ENCODE results near the gene SOWAHD.
A peak's percentile ranks its signal among the peaks of the same experiment; 100 is the strongest.

DNA sequence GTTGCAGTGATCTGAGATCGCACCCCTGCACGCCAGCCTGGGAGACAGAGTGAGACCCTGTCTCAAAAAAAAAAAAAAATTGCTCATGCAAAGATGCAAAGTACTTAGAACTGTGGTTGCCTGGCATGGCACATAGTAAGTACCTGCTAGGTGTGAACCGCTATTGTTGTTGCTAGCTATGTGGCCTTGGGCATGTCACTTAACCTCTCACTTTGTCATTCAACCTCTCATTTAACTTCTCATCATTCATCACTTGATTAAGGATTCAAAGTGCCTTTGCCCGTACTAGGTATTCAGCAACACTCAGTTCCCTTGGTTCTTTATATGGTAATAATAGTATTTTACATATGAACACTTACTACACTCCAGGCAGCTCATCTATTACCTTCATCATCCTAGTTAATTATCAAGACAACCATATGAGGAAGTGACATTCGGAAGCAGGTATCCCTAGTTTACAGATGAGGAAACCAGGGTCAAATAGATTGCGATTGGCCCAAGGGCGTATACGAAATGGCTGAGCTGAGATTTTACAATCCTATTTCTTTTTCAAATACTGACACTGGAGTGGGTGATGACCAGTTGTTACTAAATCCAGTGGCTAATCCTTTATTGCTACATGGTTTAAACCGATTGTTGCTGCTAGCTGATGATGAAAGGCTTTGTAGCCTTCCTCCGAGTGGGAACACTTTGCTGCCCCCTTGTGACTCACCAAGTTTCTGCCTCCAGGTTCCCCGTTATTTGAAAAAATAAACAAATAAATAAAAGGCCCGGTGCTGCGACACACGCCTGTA is 28.8 kb upstream of the SOWAHD start:
- TF ChIP-seq, protein P1, sequence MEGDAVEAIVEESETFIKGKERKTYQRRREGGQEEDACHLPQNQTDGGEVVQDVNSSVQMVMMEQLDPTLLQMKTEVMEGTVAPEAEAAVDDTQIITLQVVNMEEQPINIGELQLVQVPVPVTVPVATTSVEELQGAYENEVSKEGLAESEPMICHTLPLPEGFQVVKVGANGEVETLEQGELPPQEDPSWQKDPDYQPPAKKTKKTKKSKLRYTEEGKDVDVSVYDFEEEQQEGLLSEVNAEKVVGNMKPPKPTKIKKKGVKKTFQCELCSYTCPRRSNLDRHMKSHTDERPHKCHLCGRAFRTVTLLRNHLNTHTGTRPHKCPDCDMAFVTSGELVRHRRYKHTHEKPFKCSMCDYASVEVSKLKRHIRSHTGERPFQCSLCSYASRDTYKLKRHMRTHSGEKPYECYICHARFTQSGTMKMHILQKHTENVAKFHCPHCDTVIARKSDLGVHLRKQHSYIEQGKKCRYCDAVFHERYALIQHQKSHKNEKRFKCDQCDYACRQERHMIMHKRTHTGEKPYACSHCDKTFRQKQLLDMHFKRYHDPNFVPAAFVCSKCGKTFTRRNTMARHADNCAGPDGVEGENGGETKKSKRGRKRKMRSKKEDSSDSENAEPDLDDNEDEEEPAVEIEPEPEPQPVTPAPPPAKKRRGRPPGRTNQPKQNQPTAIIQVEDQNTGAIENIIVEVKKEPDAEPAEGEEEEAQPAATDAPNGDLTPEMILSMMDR (conservative IDR thresholded peaks at IDR 0.05; ENCODE audit: low read depth in 2 of 2), result peak; percentile 64 to 69
- TF ChIP-seq EZH2 (IDR thresholded peaks at IDR 0.05; ENCODE audit: low read depth, unreplicated experiment), result no peak
- TF ChIP-seq, protein P2, sequence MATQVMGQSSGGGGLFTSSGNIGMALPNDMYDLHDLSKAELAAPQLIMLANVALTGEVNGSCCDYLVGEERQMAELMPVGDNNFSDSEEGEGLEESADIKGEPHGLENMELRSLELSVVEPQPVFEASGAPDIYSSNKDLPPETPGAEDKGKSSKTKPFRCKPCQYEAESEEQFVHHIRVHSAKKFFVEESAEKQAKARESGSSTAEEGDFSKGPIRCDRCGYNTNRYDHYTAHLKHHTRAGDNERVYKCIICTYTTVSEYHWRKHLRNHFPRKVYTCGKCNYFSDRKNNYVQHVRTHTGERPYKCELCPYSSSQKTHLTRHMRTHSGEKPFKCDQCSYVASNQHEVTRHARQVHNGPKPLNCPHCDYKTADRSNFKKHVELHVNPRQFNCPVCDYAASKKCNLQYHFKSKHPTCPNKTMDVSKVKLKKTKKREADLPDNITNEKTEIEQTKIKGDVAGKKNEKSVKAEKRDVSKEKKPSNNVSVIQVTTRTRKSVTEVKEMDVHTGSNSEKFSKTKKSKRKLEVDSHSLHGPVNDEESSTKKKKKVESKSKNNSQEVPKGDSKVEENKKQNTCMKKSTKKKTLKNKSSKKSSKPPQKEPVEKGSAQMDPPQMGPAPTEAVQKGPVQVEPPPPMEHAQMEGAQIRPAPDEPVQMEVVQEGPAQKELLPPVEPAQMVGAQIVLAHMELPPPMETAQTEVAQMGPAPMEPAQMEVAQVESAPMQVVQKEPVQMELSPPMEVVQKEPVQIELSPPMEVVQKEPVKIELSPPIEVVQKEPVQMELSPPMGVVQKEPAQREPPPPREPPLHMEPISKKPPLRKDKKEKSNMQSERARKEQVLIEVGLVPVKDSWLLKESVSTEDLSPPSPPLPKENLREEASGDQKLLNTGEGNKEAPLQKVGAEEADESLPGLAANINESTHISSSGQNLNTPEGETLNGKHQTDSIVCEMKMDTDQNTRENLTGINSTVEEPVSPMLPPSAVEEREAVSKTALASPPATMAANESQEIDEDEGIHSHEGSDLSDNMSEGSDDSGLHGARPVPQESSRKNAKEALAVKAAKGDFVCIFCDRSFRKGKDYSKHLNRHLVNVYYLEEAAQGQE (IDR thresholded peaks at IDR 0.05; ENCODE audit: unreplicated experiment), result no peak
- TF ChIP-seq, protein P3, sequence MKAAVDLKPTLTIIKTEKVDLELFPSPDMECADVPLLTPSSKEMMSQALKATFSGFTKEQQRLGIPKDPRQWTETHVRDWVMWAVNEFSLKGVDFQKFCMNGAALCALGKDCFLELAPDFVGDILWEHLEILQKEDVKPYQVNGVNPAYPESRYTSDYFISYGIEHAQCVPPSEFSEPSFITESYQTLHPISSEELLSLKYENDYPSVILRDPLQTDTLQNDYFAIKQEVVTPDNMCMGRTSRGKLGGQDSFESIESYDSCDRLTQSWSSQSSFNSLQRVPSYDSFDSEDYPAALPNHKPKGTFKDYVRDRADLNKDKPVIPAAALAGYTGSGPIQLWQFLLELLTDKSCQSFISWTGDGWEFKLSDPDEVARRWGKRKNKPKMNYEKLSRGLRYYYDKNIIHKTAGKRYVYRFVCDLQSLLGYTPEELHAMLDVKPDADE (IDR thresholded peaks at IDR 0.05), result no peak
- no peak for TF ChIP-seq POLR2AphosphoS5 (IDR thresholded peaks at IDR 0.05; ENCODE audit: low read depth)
